Measurements from ENCODE around the gene OR2M4. TPM values are rescaled to one million over a fixed set of nuclear protein-coding genes. Genes with fewer than 3 reads are reported as not detected.
"Not testable (repeated sequence)": the region's sequence is repeated elsewhere in the genome, so short reads cannot be mapped to it uniquely, and the experiment has no call there.

OR2M4 gene
- total and polyA plus RNA-seq, 7 donors: not detected

DNA sequence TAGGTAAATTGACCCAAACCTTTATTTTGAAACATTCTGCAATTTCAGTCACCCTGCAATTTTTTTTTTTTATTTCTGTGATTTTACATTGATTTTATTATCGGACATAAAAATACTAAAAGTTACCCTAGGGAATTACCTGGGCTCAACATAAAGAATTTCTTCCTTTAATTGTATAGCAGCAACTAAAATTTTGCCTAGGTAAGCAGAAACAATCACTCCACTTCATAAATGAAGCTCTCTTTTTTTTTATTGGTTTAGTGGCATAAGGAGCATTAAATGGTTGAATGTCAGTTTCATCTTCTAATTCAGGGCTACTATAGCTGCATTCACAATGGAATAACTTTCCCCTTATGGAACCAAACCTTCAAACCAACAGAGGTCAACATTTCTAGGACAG lies 15.3 kb upstream of the OR2M4 start:
- no peaks in the 10 kb centered on the region for H3K4me1 ChIP-seq
- peaks cover 0 to 3% (median 1%) of the 10 kb centered on the region in 4 donors for H3K9me3 ChIP-seq
- no peak overlapping the region for H3K4me3 ChIP-seq
- no peaks in the 10 kb centered on the region for H3K36me3 ChIP-seq
- intact Hi-C loops (cut with DNase I): no loop called here
- WGBS, 2 donors: 94 to 95% methylated on average over 1 of the region's 1 CpG
- TF ChIP-seq EP300 (IDR thresholded peaks at IDR 0.05): no peak
- TF ChIP-seq, protein P1, sequence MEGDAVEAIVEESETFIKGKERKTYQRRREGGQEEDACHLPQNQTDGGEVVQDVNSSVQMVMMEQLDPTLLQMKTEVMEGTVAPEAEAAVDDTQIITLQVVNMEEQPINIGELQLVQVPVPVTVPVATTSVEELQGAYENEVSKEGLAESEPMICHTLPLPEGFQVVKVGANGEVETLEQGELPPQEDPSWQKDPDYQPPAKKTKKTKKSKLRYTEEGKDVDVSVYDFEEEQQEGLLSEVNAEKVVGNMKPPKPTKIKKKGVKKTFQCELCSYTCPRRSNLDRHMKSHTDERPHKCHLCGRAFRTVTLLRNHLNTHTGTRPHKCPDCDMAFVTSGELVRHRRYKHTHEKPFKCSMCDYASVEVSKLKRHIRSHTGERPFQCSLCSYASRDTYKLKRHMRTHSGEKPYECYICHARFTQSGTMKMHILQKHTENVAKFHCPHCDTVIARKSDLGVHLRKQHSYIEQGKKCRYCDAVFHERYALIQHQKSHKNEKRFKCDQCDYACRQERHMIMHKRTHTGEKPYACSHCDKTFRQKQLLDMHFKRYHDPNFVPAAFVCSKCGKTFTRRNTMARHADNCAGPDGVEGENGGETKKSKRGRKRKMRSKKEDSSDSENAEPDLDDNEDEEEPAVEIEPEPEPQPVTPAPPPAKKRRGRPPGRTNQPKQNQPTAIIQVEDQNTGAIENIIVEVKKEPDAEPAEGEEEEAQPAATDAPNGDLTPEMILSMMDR (IDR thresholded peaks at IDR 0.05): no peak
- no peak for TF ChIP-seq POLR2AphosphoS5 (IDR thresholded peaks at IDR 0.05)
- no peak for TF ChIP-seq POLR2A (IDR thresholded peaks at IDR 0.05)
- H3K27me3 ChIP-seq: no peaks in the 10 kb centered on the region
- DNase-seq: no peak
- H3K27ac ChIP-seq: no peak overlapping the region

DNA sequence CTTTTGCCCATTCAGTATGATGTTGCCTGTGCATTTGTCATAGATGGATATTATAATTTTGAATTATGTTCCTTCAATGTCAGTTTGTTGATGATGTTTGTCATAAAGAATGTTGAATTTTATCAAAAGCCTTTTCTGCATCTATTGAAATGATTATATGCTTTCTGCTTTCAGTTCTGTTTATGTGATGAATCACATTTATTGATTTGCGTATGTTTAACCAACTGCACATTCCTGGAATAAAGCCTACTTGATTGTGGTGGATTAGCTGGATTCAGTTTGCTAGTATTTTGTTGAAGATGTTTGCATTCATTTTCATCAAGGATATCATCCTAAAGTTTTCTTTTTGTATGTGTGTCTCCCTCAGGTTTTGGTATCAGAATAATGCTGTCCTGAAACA lies 5.7 kb upstream of the OR2M4 start:
- Histone ChIP-seq H3K27me3 (no peaks in the 10 kb centered on the region), H3K27ac (no peak overlapping the region), H3K4me3 (no peak overlapping the region), H3K9me3 (peaks cover 0 to 2% (median 0%) of the 10 kb centered on the region in 4 donors), H3K36me3 (no peaks in the 10 kb centered on the region), H3K4me1 (no peaks in the 10 kb centered on the region)
- intact Hi-C loops (cut with DNase I): no loop called here
- DNase-seq: no peak
- WGBS, 2 donors: 83 to 84% methylated on average over 1 of the region's 1 CpG
- TF ChIP-seq EP300 (IDR thresholded peaks at IDR 0.05): no peak
- TF ChIP-seq POLR2AphosphoS5 (IDR thresholded peaks at IDR 0.05): no peak
- no peak for TF ChIP-seq POLR2A (IDR thresholded peaks at IDR 0.05)
- TF ChIP-seq, protein P1 (IDR thresholded peaks at IDR 0.05): no peak

DNA sequence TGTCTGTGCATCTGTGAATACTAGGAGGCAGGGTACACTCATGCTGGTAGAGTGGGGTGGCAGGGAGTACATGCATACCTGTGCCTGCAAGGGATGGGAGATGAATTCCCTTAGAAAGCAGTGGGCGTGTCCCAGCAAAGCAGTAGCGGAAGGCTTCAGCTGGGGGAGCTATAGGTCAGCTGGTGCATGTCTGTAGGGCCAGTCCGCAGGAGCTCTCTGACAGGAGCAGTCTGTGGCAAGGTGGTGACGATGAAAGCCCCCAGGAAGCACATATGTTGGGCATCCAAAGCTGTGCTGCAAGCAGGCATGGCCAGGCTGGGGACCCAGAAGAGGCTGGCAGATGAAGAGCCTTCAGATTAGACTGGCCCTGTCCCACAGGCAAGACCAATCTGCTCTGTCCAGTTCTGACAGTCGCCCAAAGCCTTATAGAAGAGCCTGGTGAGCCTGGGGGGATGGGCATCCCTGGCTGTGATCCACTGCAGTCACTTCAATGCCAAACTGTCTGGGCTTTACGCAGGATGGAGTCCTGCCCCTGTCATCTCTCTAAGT lies 1.8 kb upstream of the OR2M4 start:
- WGBS, 2 donors: 74 to 81% methylated on average over 6 of the region's 6 CpGs
- H3K27ac ChIP-seq: no peak overlapping the region
- H3K9me3 ChIP-seq: peaks cover 0 to 2% (median 0%) of the 10 kb centered on the region in 4 donors
- TF ChIP-seq, protein P1 (IDR thresholded peaks at IDR 0.05): no peak
- TF ChIP-seq EP300 (IDR thresholded peaks at IDR 0.05): no peak
- TF ChIP-seq POLR2AphosphoS5 (IDR thresholded peaks at IDR 0.05): no peak
- no peak for TF ChIP-seq POLR2A (IDR thresholded peaks at IDR 0.05)
- intact Hi-C loops (cut with DNase I): no loop called here
- no peak for DNase-seq
- H3K36me3 ChIP-seq: no peaks in the 10 kb centered on the region
- no peaks in the 10 kb centered on the region for H3K27me3 ChIP-seq
- H3K4me3 ChIP-seq: no peak overlapping the region
- H3K4me1 ChIP-seq: no peaks in the 10 kb centered on the region

- no peaks in the 10 kb centered on the region for H3K9me3 ChIP-seq
- no peak for DNase-seq
- no peak for TF ChIP-seq EP300 (IDR thresholded peaks at IDR 0.05)
- TF ChIP-seq POLR2A (IDR thresholded peaks at IDR 0.05): no peak
- TF ChIP-seq POLR2AphosphoS5 (IDR thresholded peaks at IDR 0.05): no peak
- TF ChIP-seq, protein P1 (IDR thresholded peaks at IDR 0.05): no peak
- H3K4me1 ChIP-seq: no peaks in the 10 kb centered on the region
- no peaks in the 10 kb centered on the region for H3K36me3 ChIP-seq
- no peaks in the 10 kb centered on the region for H3K27me3 ChIP-seq
- no peak overlapping the region for H3K27ac ChIP-seq
- WGBS, 2 donors: 93 to 94% methylated on average over 9 of the region's 9 CpGs
- intact Hi-C loops (cut with DNase I): no loop called here
- no peak overlapping the region for H3K4me3 ChIP-seq
Measured at GRCh38 chr1:248239478-248239877, 8.3 kb downstream of the OR2M4 start.

GRCh38 chr1:248243204-248243603 lies 12.0 kb downstream of the OR2M4 start:
- H3K4me1 ChIP-seq: no peaks in the 10 kb centered on the region
- DNase-seq: no peak
- no peak overlapping the region for H3K4me3 ChIP-seq
- no peak overlapping the region for H3K27ac ChIP-seq
- no peak for TF ChIP-seq POLR2AphosphoS5 (IDR thresholded peaks at IDR 0.05)
- TF ChIP-seq, protein P1 (IDR thresholded peaks at IDR 0.05): peak in 1 of 4 experiments; percentile 41
- TF ChIP-seq EP300 (IDR thresholded peaks at IDR 0.05): no peak
- H3K27me3 ChIP-seq: no peaks in the 10 kb centered on the region
- H3K36me3 ChIP-seq: no peaks in the 10 kb centered on the region
- intact Hi-C loops (cut with DNase I): no loop called here
- H3K9me3 ChIP-seq: no peaks in the 10 kb centered on the region
- WGBS, 2 donors: 14 to 40% methylated on average over 14 of the region's 14 CpGs

- DNase-seq, H3K4me3 ChIP-seq: not testable (repeated sequence)
Measured at GRCh38 chr1:248259309-248259708, 28.1 kb downstream of the OR2M4 start.

More at GRCh38 chr1:248259309-248259708, 28.1 kb downstream of the OR2M4 start:
- H3K9me3 ChIP-seq; H3K27me3 ChIP-seq; H3K4me1 ChIP-seq; H3K27ac ChIP-seq; intact Hi-C loops (cut with DNase I); H3K36me3 ChIP-seq: not testable (repeated sequence)
- 81 to 93% methylated on average over 1 of the region's 1 CpG for WGBS, 2 donors

Data from sigmoid colon (tissue), 7 donors.